NAMALWA (cell line): Measurements from ENCODE around the gene LMX1B.
"Not testable (repeated sequence)": the region's sequence is repeated elsewhere in the genome, so short reads cannot be mapped to it uniquely, and the experiment has no call there.

Source experiments
- DNase-seq: peaks from one replicate; pipeline ENCODE4 v3.0.0-alpha.2; 2015; ENCODE audit warnings: low spot score

The LMX1B gene

GRCh38 chr9:126715382-126715781, 101.7 kb downstream of the LMX1B start:
- no peak for DNase-seq

GRCh38 chr9:126717441-126717840, 103.7 kb downstream of the LMX1B start:
- DNase-seq = not testable (repeated sequence)

GRCh38 chr9:126719618-126720031, 105.9 kb downstream of the LMX1B start:
- DNase-seq = peak; percentile 83

GRCh38 chr9:126720036-126720435, 106.3 kb downstream of the LMX1B start:
- no peak for DNase-seq

GRCh38 chr9:126720661-126721563, 107.2 kb downstream of the LMX1B start:
- DNase-seq = no peak

- DNase-seq = peak; percentile 34
These were observed 107.8 kb downstream of the LMX1B start for GRCh38 chr9:126721564-126721981.

GRCh38 chr9:126722252-126722921, 108.7 kb downstream of the LMX1B start:
- peak; percentile 84 for DNase-seq

- DNase-seq = peak; percentile 35
These were observed 109.4 kb downstream of the LMX1B start for GRCh38 chr9:126722922-126723806.

GRCh38 chr9:126723807-126724172, 110.1 kb downstream of the LMX1B start:
- DNase-seq = no peak

- no peak for DNase-seq
These were observed 110.5 kb downstream of the LMX1B start for GRCh38 chr9:126724226-126724625.

GRCh38 chr9:126725485-126725884, 111.8 kb downstream of the LMX1B start:
- not testable (repeated sequence) for DNase-seq

- DNase-seq = not testable (repeated sequence)
These were observed 114.5 kb downstream of the LMX1B start for GRCh38 chr9:126728210-126728609.

GRCh38 chr9:126730592-126730991, 116.9 kb downstream of the LMX1B start:
- not testable (repeated sequence) for DNase-seq

- no peak for DNase-seq
These were observed 119.3 kb downstream of the LMX1B start for GRCh38 chr9:126733005-126733404.

- no peak for DNase-seq
These were observed 121.1 kb downstream of the LMX1B start for GRCh38 chr9:126734877-126735276.

- no peak for DNase-seq
These were observed 121.8 kb downstream of the LMX1B start for GRCh38 chr9:126735482-126735881.

GRCh38 chr9:126738553-126738952, 124.8 kb downstream of the LMX1B start:
- no peak for DNase-seq

GRCh38 chr9:126743041-126743440, 129.3 kb downstream of the LMX1B start:
- no peak for DNase-seq

GRCh38 chr9:126745574-126746411, 132.1 kb downstream of the LMX1B start:
- no peak for DNase-seq
